Lower lobe of right lung (tissue), 2 donors: ENCODE measurements around the gene FBRSL1. TPM values are rescaled to one million over a fixed set of nuclear protein-coding genes. Genes with fewer than 3 reads are reported as not detected.
A peak's percentile ranks its signal among the peaks of the same experiment; 100 is the strongest.

Source experiments
- ATAC-seq, 2 donors: fragments of 200-7000 bp; cut with Tn5 transposase; one replicate each; pipeline ENCODE4 v1.9.1; 2020 to 2022; ENCODE audit warnings: mild to moderate bottlenecking in 2 of 2, moderate library complexity in 2 of 2
- DNase-seq: peaks from one replicate; pipeline ENCODE4 v3.0.0-alpha.2; 2020
- H3K27ac ChIP-seq: fragments of 200-600 bp; one replicate; pipeline ENCODE4 v1.8.0; 2022
- H3K27me3 ChIP-seq: fragments of 200-600 bp; one replicate; pipeline ENCODE4 v1.8.0; 2022; ENCODE audit warnings: low read depth
- H3K36me3 ChIP-seq: fragments of 200-600 bp; one replicate; pipeline ENCODE4 v1.8.0; 2022; ENCODE audit warnings: mild to moderate bottlenecking
- H3K4me1 ChIP-seq: fragments of 200-600 bp; one replicate; pipeline ENCODE4 v1.8.0; 2022
- H3K4me3 ChIP-seq: fragments of 200-600 bp; one replicate; pipeline ENCODE4 v1.8.0; 2022; ENCODE audit warnings: mild to moderate bottlenecking
- H3K9me3 ChIP-seq: fragments of 200-600 bp; one replicate; pipeline ENCODE4 v1.8.0; 2022
- intact Hi-C: fragments of 100-400 bp; cut with DNase I; formaldehyde crosslinking; loops from one replicate; pipeline ENCODE4 v1.11.0; 2022
- total RNA-seq: library from RNA; stranded (reverse); fragmentation: NEBNext Ultra II Directional; extraction: Animal tissue kit (Norgen Biotek cat#: 25700); gene quantifications from one replicate; pipeline ENCODE4 v1.2.1, GENCODE V29; 2021
- TF ChIP-seq, protein P1 (sequence below): fragments of 200-600 bp; IDR thresholded peaks from one replicate; pipeline ENCODE4 v1.8.0; 2022; ENCODE audit warnings: antibody characterized with exemption, mild to moderate bottlenecking
- donor health status: DM: no; HTN: yes; CAD: no; lungs with severe emphysema.

The FBRSL1 gene
- total RNA-seq, 1 donor from 2014 or later, result 47.6 TPM

DNA sequence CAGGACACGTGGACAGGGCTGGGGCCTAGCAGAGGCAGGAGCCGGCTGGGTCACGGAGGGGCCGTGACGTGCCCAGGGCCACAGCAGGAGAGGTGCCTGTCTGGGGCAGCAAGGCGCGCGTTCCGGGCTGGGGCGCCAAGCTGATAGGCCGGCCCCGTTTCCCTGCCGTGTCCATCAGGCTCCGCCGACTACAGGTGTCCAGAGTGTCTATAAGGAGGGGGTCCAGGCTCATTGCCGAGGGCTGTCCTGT is 18.5 kb downstream of the FBRSL1 start:
- H3K4me1 ChIP-seq, result peaks cover 39% of the 10 kb centered on the region
- no peaks in the 10 kb centered on the region for H3K27me3 ChIP-seq
- peaks cover 35% of the 10 kb centered on the region for H3K36me3 ChIP-seq
- DNase-seq (no peak), ATAC-seq (no peak)
- no peak overlapping the region for H3K4me3 ChIP-seq
- H3K27ac ChIP-seq, result no peak overlapping the region
- TF ChIP-seq, protein P1, sequence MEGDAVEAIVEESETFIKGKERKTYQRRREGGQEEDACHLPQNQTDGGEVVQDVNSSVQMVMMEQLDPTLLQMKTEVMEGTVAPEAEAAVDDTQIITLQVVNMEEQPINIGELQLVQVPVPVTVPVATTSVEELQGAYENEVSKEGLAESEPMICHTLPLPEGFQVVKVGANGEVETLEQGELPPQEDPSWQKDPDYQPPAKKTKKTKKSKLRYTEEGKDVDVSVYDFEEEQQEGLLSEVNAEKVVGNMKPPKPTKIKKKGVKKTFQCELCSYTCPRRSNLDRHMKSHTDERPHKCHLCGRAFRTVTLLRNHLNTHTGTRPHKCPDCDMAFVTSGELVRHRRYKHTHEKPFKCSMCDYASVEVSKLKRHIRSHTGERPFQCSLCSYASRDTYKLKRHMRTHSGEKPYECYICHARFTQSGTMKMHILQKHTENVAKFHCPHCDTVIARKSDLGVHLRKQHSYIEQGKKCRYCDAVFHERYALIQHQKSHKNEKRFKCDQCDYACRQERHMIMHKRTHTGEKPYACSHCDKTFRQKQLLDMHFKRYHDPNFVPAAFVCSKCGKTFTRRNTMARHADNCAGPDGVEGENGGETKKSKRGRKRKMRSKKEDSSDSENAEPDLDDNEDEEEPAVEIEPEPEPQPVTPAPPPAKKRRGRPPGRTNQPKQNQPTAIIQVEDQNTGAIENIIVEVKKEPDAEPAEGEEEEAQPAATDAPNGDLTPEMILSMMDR, result no peak
- H3K9me3 ChIP-seq, result no peaks in the 10 kb centered on the region
- intact Hi-C loops, result no loop called here

DNA sequence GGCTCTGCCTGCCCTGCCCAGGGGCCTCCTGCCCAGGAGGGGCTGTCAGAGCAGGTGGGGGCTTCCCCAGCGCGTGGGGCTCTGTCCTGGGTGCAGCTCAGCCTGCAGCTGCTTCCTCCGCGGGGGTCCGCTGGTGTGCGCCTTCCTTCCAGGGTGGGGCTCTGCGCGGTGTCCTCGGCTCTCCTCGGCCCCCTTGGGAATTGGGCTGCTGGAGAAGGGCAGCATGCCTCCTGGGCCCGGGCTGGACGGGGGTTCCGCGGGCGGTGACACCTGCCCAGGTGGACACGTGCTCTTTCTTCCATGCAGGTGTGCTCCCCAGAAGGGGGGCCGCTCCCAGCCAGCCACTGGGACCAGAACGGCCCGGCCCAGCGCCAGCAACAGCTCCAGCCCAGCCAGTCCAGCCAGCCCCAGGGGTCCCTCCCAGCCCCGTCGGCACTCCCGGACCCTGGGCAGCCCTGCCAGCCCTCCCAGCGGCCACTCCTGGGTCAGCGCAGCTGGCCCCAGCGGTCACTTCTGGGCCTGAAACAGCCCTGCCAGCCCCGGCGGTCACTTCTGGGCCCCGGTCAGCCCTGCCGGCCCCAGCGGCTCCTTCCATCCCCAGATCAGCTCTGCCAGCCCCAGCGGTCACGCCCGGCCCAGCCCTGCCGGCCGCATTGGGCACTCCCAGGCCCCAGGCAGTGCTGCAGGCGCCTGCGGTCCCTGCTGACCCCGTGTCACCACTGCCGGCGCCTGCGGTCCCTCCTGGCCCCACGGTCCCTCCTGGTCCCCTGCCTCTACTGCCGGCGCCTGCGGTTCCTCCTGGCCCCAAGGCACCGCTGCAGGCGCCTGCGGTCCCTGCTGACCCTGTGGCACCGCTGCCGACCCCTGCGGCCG is 19.1 kb downstream of the FBRSL1 start:
- Histone ChIP-seq H3K4me3 (no peak overlapping the region), H3K36me3 (peaks cover 35% of the 10 kb centered on the region), H3K27me3 (no peaks in the 10 kb centered on the region), H3K27ac (no peak overlapping the region), H3K4me1 (peaks cover 36% of the 10 kb centered on the region), H3K9me3 (no peaks in the 10 kb centered on the region)
- TF ChIP-seq, protein P1, result no peak
- ATAC-seq, result peak in 1 of 2 donors; percentile 1
- DNase-seq, result no peak
- intact Hi-C loops, result no loop called here

DNA sequence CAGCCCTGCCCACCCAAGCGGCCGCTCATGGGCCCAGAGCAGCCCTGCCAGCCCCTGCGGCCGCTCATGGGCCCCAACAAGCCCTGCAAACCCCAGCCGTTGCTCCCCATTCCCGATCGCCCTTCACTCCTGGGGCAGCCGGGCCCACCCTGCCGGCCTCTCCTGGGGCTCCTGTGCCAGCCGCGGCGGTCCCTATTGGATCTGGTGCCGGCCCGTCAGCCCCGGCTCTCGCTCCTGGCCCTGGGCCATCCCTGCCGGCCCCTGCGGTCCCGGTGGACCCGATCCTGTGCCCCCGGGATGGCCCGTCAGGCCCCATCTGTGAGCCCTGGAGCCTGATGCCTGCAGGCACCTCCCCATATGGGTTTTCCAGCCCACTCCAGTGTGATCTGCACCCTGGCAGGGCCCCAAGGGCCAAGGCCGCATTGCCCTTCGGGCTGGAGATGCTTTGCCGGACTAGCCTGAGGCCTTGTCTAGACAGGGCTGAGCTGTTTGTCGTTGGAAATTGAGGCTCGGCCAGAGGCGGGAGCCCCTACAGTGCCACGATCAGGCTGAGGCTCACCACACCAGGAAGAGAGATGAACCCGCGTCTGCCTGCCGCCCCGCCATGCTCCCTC is 20.3 kb downstream of the FBRSL1 start:
- no peak overlapping the region for H3K27ac ChIP-seq
- H3K4me1 ChIP-seq, result peaks cover 25% of the 10 kb centered on the region
- H3K4me3 ChIP-seq, result no peak overlapping the region
- TF ChIP-seq, protein P1, result no peak
- intact Hi-C loops, result no loop called here
- DNase-seq (no peak), ATAC-seq (no peak)
- H3K27me3 ChIP-seq, result no peaks in the 10 kb centered on the region
- no peaks in the 10 kb centered on the region for H3K9me3 ChIP-seq
- H3K36me3 ChIP-seq, result peaks cover 35% of the 10 kb centered on the region

DNA sequence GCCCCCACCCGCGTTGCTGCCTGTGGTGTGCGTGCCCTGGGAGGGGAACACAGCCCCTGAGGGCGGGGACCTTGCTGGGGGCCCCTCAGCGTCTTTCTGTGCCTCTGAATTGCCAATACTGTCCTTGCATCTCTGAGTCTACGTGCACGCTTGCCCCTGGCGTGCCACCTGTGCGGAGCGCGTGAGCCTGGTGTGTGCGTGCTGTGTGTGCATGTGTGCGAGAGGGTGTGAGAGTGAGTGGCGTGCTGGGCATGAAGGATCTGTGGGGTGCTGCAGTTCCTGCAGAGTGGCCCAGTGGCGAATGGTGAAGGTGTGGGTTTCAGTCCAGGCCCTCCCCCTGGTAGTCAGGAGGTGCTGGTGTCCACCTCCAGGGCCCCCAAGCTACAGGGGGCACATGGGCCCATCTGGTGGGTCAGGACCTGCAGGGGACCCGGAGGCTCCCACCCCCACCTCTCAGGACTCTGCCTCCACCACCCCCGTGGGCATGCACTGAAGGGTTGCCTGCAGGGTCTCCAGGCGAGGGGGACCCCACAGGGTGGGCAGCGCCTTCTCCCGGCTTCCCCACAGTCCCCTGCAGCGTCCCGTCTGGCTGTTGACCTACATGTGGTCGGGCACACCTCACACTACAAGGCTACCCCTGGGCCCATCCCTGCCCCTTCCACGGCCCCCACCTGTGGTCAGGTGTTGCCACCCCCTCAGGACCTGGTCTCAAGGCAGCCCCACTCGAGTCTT is 21.0 kb downstream of the FBRSL1 start:
- no peak for ATAC-seq
- no peaks in the 10 kb centered on the region for H3K27me3 ChIP-seq
- peaks cover 18% of the 10 kb centered on the region for H3K4me1 ChIP-seq
- TF ChIP-seq, protein P1, result no peak
- H3K27ac ChIP-seq, result no peak overlapping the region
- DNase-seq, result no peak
- H3K36me3 ChIP-seq, result peaks cover 35% of the 10 kb centered on the region
- intact Hi-C loops, result no loop called here
- H3K9me3 ChIP-seq, result no peaks in the 10 kb centered on the region
- no peak overlapping the region for H3K4me3 ChIP-seq

DNA sequence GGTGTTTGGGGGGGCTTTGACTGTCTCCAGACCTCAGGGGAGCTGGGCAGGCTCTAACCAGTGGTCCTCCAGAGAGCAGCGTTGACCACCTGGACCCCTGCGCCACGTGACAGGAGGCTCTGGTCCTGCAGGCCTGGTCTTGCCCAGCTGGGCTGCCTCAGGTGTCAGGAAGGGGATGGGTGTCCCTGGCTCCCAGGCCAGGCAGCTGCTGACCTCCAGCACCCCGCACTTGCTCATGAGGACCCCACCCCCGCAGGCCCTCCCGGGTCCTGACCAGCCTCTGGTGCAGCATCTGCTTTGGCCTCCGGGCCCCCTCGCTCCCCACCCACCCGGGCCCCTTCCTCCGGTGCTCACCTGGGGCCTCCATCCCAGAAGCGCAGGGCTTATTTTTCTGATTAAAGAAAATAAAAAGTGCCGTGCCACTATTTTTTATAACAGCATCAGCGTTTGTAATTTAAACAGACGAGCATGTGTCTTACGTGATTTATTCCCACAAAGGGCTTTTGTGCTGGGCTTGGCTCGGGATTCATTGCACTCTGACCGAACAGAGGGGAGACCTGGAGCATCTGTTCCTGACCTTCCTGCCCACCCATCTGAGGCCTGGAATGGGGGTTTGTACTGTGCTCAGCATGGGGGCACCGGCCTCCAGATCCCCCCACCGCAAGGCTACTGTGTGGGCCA is 21.7 kb downstream of the FBRSL1 start:
- no peaks in the 10 kb centered on the region for H3K27me3 ChIP-seq
- ATAC-seq (no peak), DNase-seq (no peak)
- H3K4me1 ChIP-seq, result peaks cover 10% of the 10 kb centered on the region
- peaks cover 35% of the 10 kb centered on the region for H3K36me3 ChIP-seq
- intact Hi-C loops, result no loop called here
- TF ChIP-seq, protein P1, result no peak
- H3K27ac ChIP-seq, result no peak overlapping the region
- H3K9me3 ChIP-seq, result no peaks in the 10 kb centered on the region
- no peak overlapping the region for H3K4me3 ChIP-seq
